HCT116 (cell line): ENCODE measurements around the gene STRBP. TPM values are rescaled to one million over a fixed set of nuclear protein-coding genes. Genes with fewer than 3 reads are reported as not detected.

Experiments
- ATAC-seq: fragments of 200-7000 bp; cut with Tn5 transposase; 2 replicates; pipeline ENCODE4 v1.9.1; 2020; ENCODE audit warnings: mild to moderate bottlenecking, moderate library complexity
- BruUV-seq: library from RNA; stranded (reverse); fragments of 400-500 nt; replicated peaks from 2 replicates; lab custom pipeline; 2021; lab: Mats Ljungman, UMichigan
- CTCF ChIA-PET: fragments of 300-600 bp; sonication (Branson Sonifier 250); formaldehyde crosslinking; loops from one replicate; lab custom pipeline; 2021; ENCODE audit warnings: antibody characterized with exemption; lab: Charles Lee
- POLR2A ChIA-PET: fragments of 300-600, 350-600 bp; sonication (Branson Sonifier 250); formaldehyde crosslinking; loops from one replicate; lab custom pipeline; 2021; ENCODE audit warnings: antibody characterized with exemption; lab: Charles Lee
- RAD21 ChIA-PET, 2 experiments: fragments of 300-600 bp; sonication (Branson Sonifier 250); formaldehyde crosslinking; loops; one replicate each; lab custom pipeline; 2023; ENCODE audit warnings: low total read pairs in 2 of 2; ENCODE audit not compliant: uncharacterized antibody in 2 of 2, unreplicated experiment in 2 of 2, low non-redundant PET in 1 of 2; lab: Charles Lee
- DNase-seq: peaks from one replicate; pipeline ENCODE4 v3.0.0-alpha.2; 2010; ENCODE audit warnings: low read depth, low spot score
- H2AFZ ChIP-seq: fragments of 200-600 bp; shearing (Covaris generic), sonication (generic); 2 replicates; pipeline ENCODE4 v1.6.1; 2017; ENCODE audit warnings: low read depth, mixed run types, mixed read lengths, antibody characterized with exemption, low read length; ENCODE audit not compliant: poor library complexity, severe bottlenecking
- H3K27ac ChIP-seq: 2 replicates; pipeline ENCODE4 v1.5.1; 2012; ENCODE audit warnings: low read depth, low read length
- H3K27me3 ChIP-seq: fragments of 200-600 bp; sonication (generic); 2 replicates; pipeline ENCODE4 v1.6.1; 2016; ENCODE audit warnings: mixed run types, low read length, mixed read lengths; ENCODE audit not compliant: insufficient read depth
- H3K36me3 ChIP-seq, 2 experiments: fragments of 200-500 bp in 1 of 2; fragments of 200-600 bp in 1 of 2; sonication (Bioruptor generic) in 1 of 2; sonication (generic) in 1 of 2; 2 replicates each; pipeline versions ENCODE4 v1.5.1 to v1.6.1; 2014 to 2016; ENCODE audit warnings: low read length in 2 of 2, inconsistent platforms in 1 of 2, mixed read lengths in 1 of 2, mixed run types in 1 of 2; ENCODE audit not compliant: insufficient read depth in 2 of 2, control insufficient read depth in 1 of 2
- H3K4me1 ChIP-seq, 2 experiments: fragments of 200-600 bp in 1 of 2; sonication (generic) in 1 of 2; 2 replicates each; pipeline versions ENCODE4 v1.5.1 to v1.6.1; 2012 to 2017; ENCODE audit warnings: low read length in 2 of 2, inconsistent platforms in 1 of 2, mild to moderate bottlenecking in 1 of 2, mixed read lengths in 1 of 2, mixed run types in 1 of 2, moderate library complexity in 1 of 2; ENCODE audit not compliant: insufficient read depth in 2 of 2, control insufficient read depth in 1 of 2
- H3K4me2 ChIP-seq: fragments of 200-600 bp; sonication (generic); 2 replicates; pipeline ENCODE4 v1.6.1; 2017; ENCODE audit warnings: mixed run types, low read length, mixed read lengths
- H3K4me3 ChIP-seq, 2 experiments: fragments of 200-600 bp in 1 of 2; sonication (generic) in 1 of 2; replicated peaks in 1 of 2; 2 replicates each; pipeline ENCODE4 v1.5.1; 2011 to 2016; ENCODE audit warnings: low read length in 2 of 2, control low read depth in 1 of 2, low read depth in 1 of 2, mild to moderate bottlenecking in 1 of 2, mixed read lengths in 1 of 2, mixed run types in 1 of 2
- H3K79me2 ChIP-seq: fragments of 200-600 bp; sonication (generic); 2 replicates; pipeline ENCODE4 v1.6.1; 2017; ENCODE audit warnings: mild to moderate bottlenecking, mixed run types, low read length, moderate library complexity, mixed read lengths; ENCODE audit not compliant: insufficient read depth
- H3K9ac ChIP-seq: fragments of 200-600 bp; sonication (generic); 2 replicates; pipeline ENCODE4 v1.6.1; 2016; ENCODE audit warnings: low read length, mixed read lengths
- H3K9me2 ChIP-seq: fragments of 200-600 bp; sonication (generic), shearing (Covaris generic); 2 replicates; pipeline ENCODE4 v1.6.1; 2017; ENCODE audit warnings: mixed run types, mild to moderate bottlenecking, moderate library complexity; ENCODE audit not compliant: insufficient read depth
- H3K9me3 ChIP-seq, 2 experiments: fragments of 200-500 bp in 1 of 2; fragments of 200-600 bp in 1 of 2; sonication (Bioruptor generic) in 1 of 2; sonication (generic) in 1 of 2; 2 replicates each; pipeline ENCODE4 v1.6.1; 2014 to 2017; ENCODE audit warnings: low read length in 2 of 2, mixed read lengths in 2 of 2, inconsistent platforms in 1 of 2, low read depth in 1 of 2, mild to moderate bottlenecking in 1 of 2, mixed run types in 1 of 2, moderate library complexity in 1 of 2; ENCODE audit not compliant: control insufficient read depth in 1 of 2, insufficient read depth in 1 of 2
- H4K20me1 ChIP-seq: fragments of 200-600 bp; sonication (generic), shearing (Covaris generic); 2 replicates; pipeline ENCODE4 v1.6.1; 2017; ENCODE audit warnings: mixed run types, mild to moderate bottlenecking, moderate library complexity; ENCODE audit not compliant: insufficient read depth
- ATF3 ChIP-seq: IDR thresholded peaks from 2 replicates; pipeline ENCODE4 v1.6.1; 2012
- JUND ChIP-seq: IDR thresholded peaks from 2 replicates; pipeline ENCODE4 v1.6.1; 2012
- MAX ChIP-seq: IDR thresholded peaks from 2 replicates; pipeline ENCODE4 v1.6.1; 2012
- POLR2A ChIP-seq: IDR thresholded peaks from 2 replicates; pipeline ENCODE4 v1.7.0; 2011; ENCODE audit warnings: borderline replicate concordance; ENCODE audit not compliant: insufficient read depth, insufficient read length; ENCODE audit errors: extremely low read depth
- RAD21 ChIP-seq: IDR thresholded peaks from 2 replicates; pipeline ENCODE4 v1.6.1; 2012; ENCODE audit warnings: low read depth, mild to moderate bottlenecking
- SIN3A ChIP-seq: IDR thresholded peaks from 2 replicates; pipeline ENCODE4 v1.6.1; 2012; ENCODE audit warnings: low read depth
- SRF ChIP-seq: IDR thresholded peaks from 2 replicates; pipeline ENCODE4 v1.6.1; 2012; ENCODE audit warnings: low read depth
- TCF7L2 ChIP-seq: IDR thresholded peaks from 2 replicates; pipeline ENCODE4 v1.7.0; 2011; ENCODE audit warnings: borderline replicate concordance, inconsistent platforms; ENCODE audit not compliant: insufficient read depth, insufficient read length; ENCODE audit errors: extremely low read depth
- intact Hi-C: fragments of 100-400 bp; cut with micrococcal nuclease; formaldehyde crosslinking; loops from 2 replicates; pipeline ENCODE4 v1.10.0; 2022
- total RNA-seq: library from RNA; stranded (reverse); gene quantifications from one replicate; pipeline ENCODE4 v1.2.1, GENCODE V29; 2021; ENCODE audit not compliant: unreplicated experiment

The STRBP gene
- total RNA-seq, 1 experiment from 2014 or later = 30.4 TPM

- Histone ChIP-seq H3K4me2 (no peak overlapping the region), H3K27ac (no peak overlapping the region), H2AFZ (no peak overlapping the region), H3K9ac (no peak overlapping the region), H3K27me3 (no peaks in the 10 kb centered on the region), H4K20me1 (no peaks in the 10 kb centered on the region), H3K4me3 (no peak overlapping the region), H3K4me1 (no peaks in the 10 kb centered on the region), H3K9me3 (no peaks in the 10 kb centered on the region), H3K36me3 (peaks cover 0 to 6% of the 10 kb centered on the region in 2 experiments; a peak in 1 of 4 replicates), H3K9me2 (no peaks in the 10 kb centered on the region), H3K79me2 (no peaks in the 10 kb centered on the region)
- ATAC-seq = no peak
- ChIA-PET POLR2A (no interaction called here), CTCF (no interaction called here), RAD21 (no interaction called here)
- intact Hi-C loops = no loop called here
- no peak for DNase-seq
- TF ChIP-seq RAD21 = no peak
- no peak for TF ChIP-seq SIN3A
- no peak for TF ChIP-seq ATF3
- BruUV-seq = no TSS peak
These were observed 139.0 kb downstream of the STRBP start for GRCh38 chr9:123129423-123129822.

GRCh38 chr9:123128591-123128990 lies 139.8 kb downstream of the STRBP start:
- Histone ChIP-seq H3K9ac (no peak overlapping the region), H3K9me2 (no peaks in the 10 kb centered on the region), H3K4me1 (no peaks in the 10 kb centered on the region), H3K4me3 (no peak overlapping the region), H3K36me3 (peaks cover 0 to 6% of the 10 kb centered on the region in 2 experiments; a peak in 1 of 4 replicates), H3K79me2 (no peaks in the 10 kb centered on the region), H3K27me3 (no peaks in the 10 kb centered on the region), H3K9me3 (no peaks in the 10 kb centered on the region), H3K27ac (no peak overlapping the region), H2AFZ (no peak overlapping the region), H3K4me2 (no peak overlapping the region), H4K20me1 (no peaks in the 10 kb centered on the region)
- TF ChIP-seq JUND = no peak
- TF ChIP-seq MAX = no peak
- TF ChIP-seq TCF7L2 = no peak
- TF ChIP-seq POLR2A = no peak
- TF ChIP-seq SRF = no peak
- intact Hi-C loops = no loop called here
- ATAC-seq (no peak), DNase-seq (no peak)
- ChIA-PET RAD21 (no interaction called here), POLR2A (no interaction called here), CTCF (no interaction called here)
- BruUV-seq = no TSS peak
